HG03064 (cell line): ENCODE data around the gene SIRT1.
"Not testable (repeated sequence)": the region's sequence is repeated elsewhere in the genome, so short reads cannot be mapped to it uniquely, and the experiment has no call there.

Experiments
- ATAC-seq: cut with Tn5 transposase; IDR thresholded peaks from one replicate; pipeline ENCODE4 v1.9.1; 2021; ENCODE audit warnings: low read depth; ENCODE audit not compliant: unreplicated experiment

SIRT1 gene

DNA sequence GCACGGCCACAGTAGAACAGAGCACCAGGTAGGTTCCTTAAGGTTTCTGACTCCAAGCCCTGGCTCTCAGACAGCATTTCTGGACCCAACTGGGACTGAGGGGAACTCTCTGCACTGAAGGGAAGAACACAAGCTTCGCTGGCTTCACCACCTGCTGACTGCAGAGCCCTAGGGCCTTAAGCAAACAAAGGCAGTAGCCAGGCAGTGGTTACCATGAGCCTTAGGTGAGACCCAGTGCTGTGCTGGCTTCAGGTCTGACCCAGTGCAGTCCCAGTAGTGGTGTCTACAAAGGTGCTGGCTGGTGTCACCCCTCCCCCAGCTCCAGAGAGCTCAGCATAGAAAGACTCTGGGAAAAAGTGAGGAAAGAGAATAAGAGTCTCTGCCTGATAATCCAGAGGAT lies 59.5 kb downstream of the SIRT1 start:
- ATAC-seq: no peak

DNA sequence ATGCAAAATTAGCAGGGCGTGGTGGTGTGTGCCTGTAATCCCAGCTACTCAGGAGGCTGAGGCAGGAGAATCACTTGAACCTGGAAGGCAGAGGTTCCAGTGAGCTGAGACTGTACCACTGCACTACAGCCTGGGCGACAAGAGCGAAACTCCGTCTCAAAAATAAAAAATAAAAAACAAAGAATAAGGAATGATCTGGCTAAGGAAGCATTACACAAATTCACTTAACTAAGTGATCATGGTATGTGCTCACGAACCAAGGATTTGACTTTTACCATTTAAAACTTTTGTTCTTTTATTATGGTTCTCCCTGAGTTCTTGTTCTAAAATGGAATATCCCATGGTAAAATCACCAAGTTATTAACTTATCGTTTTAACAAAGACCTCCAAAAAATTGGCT lies 71.2 kb downstream of the SIRT1 start:
- ATAC-seq: no peak

GRCh38 chr10:67959839-67960476 lies 75.5 kb downstream of the SIRT1 start:
- ATAC-seq: no peak

DNA sequence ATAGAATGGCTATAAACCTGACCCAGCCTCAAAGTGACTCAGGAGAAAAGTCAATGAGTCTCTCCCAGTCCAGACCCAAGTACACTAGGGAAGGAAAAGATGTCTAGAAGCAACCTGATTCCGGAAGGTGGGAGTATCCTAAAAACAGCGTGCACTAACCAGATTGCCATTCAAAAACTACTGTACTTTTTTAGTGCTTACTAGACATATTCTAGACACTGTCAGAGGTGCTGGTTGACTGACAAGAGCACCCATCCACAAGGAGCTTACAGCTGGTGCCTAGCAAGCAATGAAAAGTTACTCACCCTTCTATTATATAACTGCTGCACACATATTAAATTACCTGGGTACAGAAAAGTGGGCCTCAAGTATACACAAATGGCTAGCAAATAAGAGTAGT lies 81.0 kb downstream of the SIRT1 start:
- ATAC-seq: no peak

DNA sequence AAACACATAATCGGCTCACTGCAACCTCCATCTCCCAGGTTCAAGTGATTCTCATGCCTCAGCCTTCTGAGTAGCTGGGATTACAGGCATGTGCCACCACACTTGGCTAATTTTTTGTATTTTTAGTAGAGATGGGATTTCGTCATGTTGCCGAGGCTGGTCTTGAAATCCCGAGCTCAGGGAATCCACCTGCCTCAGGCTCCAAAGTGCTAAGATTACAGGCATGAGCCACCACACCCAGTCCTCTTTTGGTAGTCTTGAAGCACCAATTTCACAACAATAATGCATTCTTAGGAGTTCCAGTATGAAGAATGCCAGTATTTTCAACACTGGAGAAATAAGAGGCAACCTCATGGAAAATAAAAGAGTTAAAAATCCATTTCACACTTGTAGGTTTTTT lies 81.6 kb downstream of the SIRT1 start:
- not testable (repeated sequence) for ATAC-seq
